Activated CD8-positive, alpha-beta T cell treated with anti-CD3 and anti-CD28 coated beads for 36 hours (primary cell): ENCODE results near the gene ITLN2. TPM values are rescaled to one million over a fixed set of nuclear protein-coding genes. Genes with fewer than 3 reads are reported as not detected.
"Not testable (repeated sequence)": the region's sequence is repeated elsewhere in the genome, so short reads cannot be mapped to it uniquely, and the experiment has no call there.

Experiments
- ATAC-seq: fragments of 200-7000 bp; cut with Tn5 transposase; one replicate; pipeline ENCODE4 v1.10.0; 2021; ENCODE audit warnings: mild to moderate bottlenecking, moderate library complexity
- CTCF ChIA-PET: fragments of 350-600 bp; sonication (Branson Sonifier 250); formaldehyde crosslinking; loops from one replicate; lab custom pipeline; 2021; ENCODE audit warnings: antibody characterized with exemption; lab: Charles Lee
- POLR2A ChIA-PET: fragments of 350-600 bp; sonication (Branson Sonifier 250); formaldehyde crosslinking; loops from one replicate; lab custom pipeline; 2021; ENCODE audit warnings: antibody characterized with exemption; lab: Charles Lee
- DNase-seq: peaks from one replicate; pipeline ENCODE4 v3.0.0-alpha.2; 2020
- H3K27ac Mint-ChIP-seq: one replicate; pipeline ENCODE4 v1.8.0; 2021; ENCODE audit warnings: mild to moderate bottlenecking, mixed read lengths
- H3K27me3 Mint-ChIP-seq: one replicate; pipeline ENCODE4 v1.8.0; 2021; ENCODE audit warnings: mixed read lengths
- H3K36me3 Mint-ChIP-seq: one replicate; pipeline ENCODE4 v1.8.0; 2021; ENCODE audit warnings: low read depth, mixed read lengths
- H3K4me1 Mint-ChIP-seq: one replicate; pipeline ENCODE4 v1.8.0; 2021; ENCODE audit warnings: low read depth, mixed read lengths
- H3K4me3 Mint-ChIP-seq: one replicate; pipeline ENCODE4 v1.8.0; 2021; ENCODE audit warnings: mild to moderate bottlenecking, moderate library complexity, mixed read lengths
- H3K9me3 Mint-ChIP-seq: one replicate; pipeline ENCODE4 v1.8.0; 2021; ENCODE audit warnings: mixed read lengths
- intact Hi-C: fragments of 100-400 bp; cut with micrococcal nuclease; formaldehyde crosslinking; loops from one replicate; pipeline ENCODE4 v1.10.0; 2022
- total RNA-seq, 2 experiments: library from RNA; stranded (reverse); gene quantifications; one replicate each; pipeline ENCODE4 v1.2.3, GENCODE V29; 2021
- TF ChIP-seq, protein P1 (sequence below): fragments of 200-600 bp; IDR thresholded peaks from one replicate; pipeline ENCODE4 v1.8.0; 2022; ENCODE audit warnings: antibody characterized with exemption, mild to moderate bottlenecking

Gene ITLN2
- total RNA-seq, 2 experiments from 2014 or later = not detected

DNA sequence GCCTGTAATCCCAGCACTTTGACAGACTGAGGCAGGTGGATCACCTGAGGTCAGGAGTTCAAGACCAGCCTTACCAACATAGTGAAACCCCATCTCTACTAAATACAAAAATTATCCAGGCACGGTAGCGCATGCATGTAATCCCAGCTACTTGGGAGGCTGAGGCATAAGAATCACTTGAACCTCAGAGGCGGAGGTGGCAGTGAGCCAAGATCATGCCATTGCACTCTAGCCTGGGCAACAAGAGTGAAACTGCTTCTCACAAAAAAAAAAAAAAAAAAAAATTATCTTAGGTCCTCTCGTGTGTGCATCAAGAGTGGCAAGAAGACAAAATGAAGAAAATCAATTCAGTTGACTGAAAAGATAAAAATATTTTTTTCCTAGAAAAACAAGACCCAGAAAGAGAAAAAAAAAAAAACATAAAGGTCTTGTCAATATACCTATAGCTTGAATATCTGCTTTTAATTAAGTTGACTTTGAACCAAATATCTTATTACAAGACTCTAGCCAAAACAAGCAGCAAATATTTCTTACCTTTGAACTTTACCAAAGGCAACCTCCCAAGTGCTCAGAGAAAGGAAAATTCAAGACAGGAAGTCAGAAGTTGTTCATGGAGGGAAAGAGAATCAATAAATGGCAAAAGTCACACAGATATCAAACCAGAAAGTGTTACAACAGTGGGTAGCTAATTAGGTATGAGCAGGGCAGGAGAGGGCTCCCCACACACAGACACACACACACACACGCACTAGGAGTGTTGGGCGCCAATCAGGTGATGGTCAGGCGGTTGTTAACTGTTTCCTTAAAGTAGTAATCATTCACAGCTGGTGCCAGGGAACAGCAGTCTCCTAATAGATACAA lies 29.6 kb downstream of the ITLN2 start:
- TF ChIP-seq, protein P1, sequence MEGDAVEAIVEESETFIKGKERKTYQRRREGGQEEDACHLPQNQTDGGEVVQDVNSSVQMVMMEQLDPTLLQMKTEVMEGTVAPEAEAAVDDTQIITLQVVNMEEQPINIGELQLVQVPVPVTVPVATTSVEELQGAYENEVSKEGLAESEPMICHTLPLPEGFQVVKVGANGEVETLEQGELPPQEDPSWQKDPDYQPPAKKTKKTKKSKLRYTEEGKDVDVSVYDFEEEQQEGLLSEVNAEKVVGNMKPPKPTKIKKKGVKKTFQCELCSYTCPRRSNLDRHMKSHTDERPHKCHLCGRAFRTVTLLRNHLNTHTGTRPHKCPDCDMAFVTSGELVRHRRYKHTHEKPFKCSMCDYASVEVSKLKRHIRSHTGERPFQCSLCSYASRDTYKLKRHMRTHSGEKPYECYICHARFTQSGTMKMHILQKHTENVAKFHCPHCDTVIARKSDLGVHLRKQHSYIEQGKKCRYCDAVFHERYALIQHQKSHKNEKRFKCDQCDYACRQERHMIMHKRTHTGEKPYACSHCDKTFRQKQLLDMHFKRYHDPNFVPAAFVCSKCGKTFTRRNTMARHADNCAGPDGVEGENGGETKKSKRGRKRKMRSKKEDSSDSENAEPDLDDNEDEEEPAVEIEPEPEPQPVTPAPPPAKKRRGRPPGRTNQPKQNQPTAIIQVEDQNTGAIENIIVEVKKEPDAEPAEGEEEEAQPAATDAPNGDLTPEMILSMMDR = no peak
- H3K27ac Mint-ChIP-seq = no peak overlapping the region
- no peak overlapping the region for H3K4me3 Mint-ChIP-seq
- no peaks in the 10 kb centered on the region for H3K4me1 Mint-ChIP-seq
- H3K27me3 Mint-ChIP-seq = no peaks in the 10 kb centered on the region
- intact Hi-C loops = no loop called here
- DNase-seq = no peak
- POLR2A ChIA-PET = no interaction called here
- ATAC-seq = no peak
- peaks cover 11% of the 10 kb centered on the region for H3K9me3 Mint-ChIP-seq
- CTCF ChIA-PET = interaction anchor here (1.2 kb wide), 1 partner anchor 27 kb away, joined by 3 read pairs; no protein-coding TSS in a partner anchor
- peaks cover 2% of the 10 kb centered on the region for H3K36me3 Mint-ChIP-seq

DNA sequence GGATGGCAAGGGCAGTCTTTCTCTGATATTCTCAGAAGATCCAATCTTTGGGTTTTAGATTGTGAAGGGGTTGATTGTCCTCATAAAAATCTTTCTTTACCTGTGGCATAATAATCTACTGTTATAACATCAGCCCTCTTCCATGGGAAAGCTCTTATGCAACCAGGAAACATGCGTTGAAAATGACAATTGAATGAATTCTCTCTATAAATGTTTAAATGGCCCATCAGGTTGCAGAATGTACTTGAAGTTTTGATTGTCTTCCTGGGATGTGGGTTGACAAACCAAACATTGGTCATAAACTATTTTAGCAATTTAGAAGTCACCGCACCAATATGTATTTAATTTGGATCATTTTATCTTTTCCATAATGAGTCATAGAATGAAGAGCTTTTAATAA lies 37.9 kb downstream of the ITLN2 start:
- intact Hi-C loops = no loop called here
- Mint-ChIP-seq H3K27me3 (peaks cover 4% of the 10 kb centered on the region), H3K36me3 (no peaks in the 10 kb centered on the region), H3K9me3 (no peaks in the 10 kb centered on the region), H3K4me1 (no peaks in the 10 kb centered on the region), H3K27ac (no peak overlapping the region), H3K4me3 (no peak overlapping the region)
- POLR2A ChIA-PET = no interaction called here
- DNase-seq (no peak), ATAC-seq (no peak)
- CTCF ChIA-PET = interaction anchor here (1.2 kb wide), 2 partner anchors 81 to 241 kb away, joined by 3 to 4 read pairs; no protein-coding TSS in a partner anchor
- TF ChIP-seq, protein P1 = no peak

DNA sequence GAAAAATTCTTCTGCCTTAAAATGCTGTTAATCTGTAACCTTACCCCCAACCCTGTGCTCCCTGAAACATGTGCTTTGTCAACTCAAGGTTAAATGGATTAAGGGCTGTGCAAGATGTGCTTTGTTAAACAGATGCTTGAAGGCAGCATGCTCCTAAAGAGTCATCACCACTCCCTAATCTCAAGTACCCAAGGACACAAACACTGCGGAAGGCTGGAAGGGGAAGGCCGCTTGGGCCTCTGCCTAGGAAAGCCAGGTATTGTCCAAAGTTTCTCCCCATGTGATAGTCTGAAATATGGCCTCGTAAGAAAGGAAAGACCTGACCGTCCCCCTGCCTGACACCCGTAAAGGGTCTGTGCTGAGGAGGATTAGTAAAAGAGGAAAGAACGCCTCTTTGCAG lies 41.4 kb downstream of the ITLN2 start:
- POLR2A ChIA-PET, H3K27ac Mint-ChIP-seq, ATAC-seq, H3K36me3 Mint-ChIP-seq, intact Hi-C loops, H3K4me1 Mint-ChIP-seq, H3K9me3 Mint-ChIP-seq, DNase-seq, H3K4me3 Mint-ChIP-seq, H3K27me3 Mint-ChIP-seq: not testable (repeated sequence)
- CTCF ChIA-PET = interaction anchor here (0.8 kb wide), 1 partner anchor 41 kb away, joined by 3 read pairs; no protein-coding TSS in a partner anchor

DNA sequence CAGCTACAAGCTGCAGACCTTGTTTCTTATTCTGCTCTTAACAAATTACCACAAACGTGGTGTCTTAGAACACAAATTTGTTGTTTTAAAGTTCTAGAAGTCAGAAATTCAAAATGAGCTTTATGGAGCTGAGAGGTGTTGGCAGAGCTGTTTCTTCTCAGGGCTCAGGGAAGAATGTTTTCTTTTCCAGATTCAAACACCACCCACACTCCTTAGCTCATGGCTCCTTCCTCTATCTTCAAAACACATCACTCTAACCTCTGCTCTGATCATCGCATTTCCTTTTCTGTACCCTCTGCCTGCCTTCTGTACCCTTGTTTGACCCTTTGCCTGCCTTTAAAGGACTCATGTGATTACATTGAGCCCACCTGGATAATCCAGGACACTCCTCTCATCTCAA lies 42.7 kb downstream of the ITLN2 start:
- Mint-ChIP-seq H3K27ac (no peak overlapping the region), H3K4me3 (no peak overlapping the region), H3K27me3 (no peaks in the 10 kb centered on the region), H3K9me3 (no peaks in the 10 kb centered on the region), H3K4me1 (no peaks in the 10 kb centered on the region), H3K36me3 (no peaks in the 10 kb centered on the region)
- POLR2A ChIA-PET = interaction anchor here (0.9 kb wide), 1 partner anchor 24 kb away, joined by 3 read pairs; no protein-coding TSS in a partner anchor
- DNase-seq = no peak
- CTCF ChIA-PET = interaction anchor here (2.0 kb wide), 1 partner anchor 40 kb away, joined by 7 read pairs; no protein-coding TSS in a partner anchor
- TF ChIP-seq, protein P1 = no peak
- intact Hi-C loops = no loop called here
- no peak for ATAC-seq

DNA sequence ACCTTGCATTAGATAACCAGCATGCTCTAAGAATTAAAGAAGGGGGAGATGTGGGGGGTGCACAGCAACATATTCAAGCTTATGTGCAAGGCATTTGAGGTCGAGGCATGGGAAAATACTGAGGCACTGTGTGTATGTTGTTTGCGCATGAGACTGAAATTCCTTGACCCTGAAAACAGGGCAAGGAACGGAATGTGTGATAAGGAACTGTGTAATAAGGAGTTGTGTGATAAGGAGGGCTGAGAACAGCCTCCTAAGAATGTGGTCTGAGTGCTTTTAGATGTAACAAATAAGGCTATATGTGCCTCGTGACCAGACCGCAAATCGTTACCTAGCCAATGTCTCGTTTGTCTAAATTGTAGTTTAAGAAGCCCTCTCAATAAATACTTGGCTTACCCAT lies 43.2 kb downstream of the ITLN2 start:
- Mint-ChIP-seq H3K27ac (no peak overlapping the region), H3K4me3 (no peak overlapping the region), H3K27me3 (no peaks in the 10 kb centered on the region), H3K9me3 (no peaks in the 10 kb centered on the region), H3K4me1 (no peaks in the 10 kb centered on the region), H3K36me3 (no peaks in the 10 kb centered on the region)
- ChIA-PET POLR2A (interaction anchor here (0.9 kb wide), 1 partner anchor 25 kb away, joined by 3 read pairs; no protein-coding TSS in a partner anchor), CTCF (interaction anchor here (2.0 kb wide), 1 partner anchor 41 kb away, joined by 7 read pairs; no protein-coding TSS in a partner anchor)
- TF ChIP-seq, protein P1 = no peak
- ATAC-seq = no peak
- no peak for DNase-seq
- intact Hi-C loops = no loop called here
